Type B pancreatic cell (in vitro differentiated cells): ENCODE results near the gene PRDM16. TPM values are rescaled to one million over a fixed set of nuclear protein-coding genes. Genes with fewer than 3 reads are reported as not detected.

ENCODE experiments used
- DNase-seq: peaks from one replicate; pipeline ENCODE4 v3.0.0; 2021; ENCODE audit warnings: mixed read lengths; ENCODE audit not compliant: unreplicated experiment; ENCODE audit errors: extremely low spot score
- H3K27ac Mint-ChIP-seq: 2 replicates; pipeline ENCODE4 v1.8.0; 2021; ENCODE audit warnings: mild to moderate bottlenecking, mixed read lengths
- H3K27me3 Mint-ChIP-seq: 2 replicates; pipeline ENCODE4 v1.8.0; 2021; ENCODE audit warnings: mixed read lengths
- H3K36me3 Mint-ChIP-seq: 2 replicates; pipeline ENCODE4 v1.8.0; 2021; ENCODE audit warnings: mixed read lengths
- H3K4me1 Mint-ChIP-seq: one replicate; pipeline ENCODE4 v1.8.0; 2021; ENCODE audit warnings: mixed read lengths; ENCODE audit not compliant: unreplicated experiment
- H3K4me3 Mint-ChIP-seq: 2 replicates; pipeline ENCODE4 v1.8.0; 2021; ENCODE audit warnings: mild to moderate bottlenecking, mixed read lengths
- H3K9me3 Mint-ChIP-seq: 2 replicates; pipeline ENCODE4 v1.8.0; 2021; ENCODE audit warnings: mixed read lengths
- total RNA-seq: library from RNA; stranded (reverse); gene quantifications from 2 replicates; pipeline ENCODE4 v1.2.1, GENCODE V29; 2021; ENCODE audit warnings: low replicate concordance
- TF ChIP-seq, protein P1 (sequence below): fragments of 200-600 bp; sonication (generic); conservative IDR thresholded peaks from 2 replicates; pipeline ENCODE4 v1.5.0; 2021; ENCODE audit warnings: antibody characterized with exemption, mild to moderate bottlenecking

PRDM16 gene
- total RNA-seq, 1 donor from 2014 or later, result 23.6 TPM

DNA sequence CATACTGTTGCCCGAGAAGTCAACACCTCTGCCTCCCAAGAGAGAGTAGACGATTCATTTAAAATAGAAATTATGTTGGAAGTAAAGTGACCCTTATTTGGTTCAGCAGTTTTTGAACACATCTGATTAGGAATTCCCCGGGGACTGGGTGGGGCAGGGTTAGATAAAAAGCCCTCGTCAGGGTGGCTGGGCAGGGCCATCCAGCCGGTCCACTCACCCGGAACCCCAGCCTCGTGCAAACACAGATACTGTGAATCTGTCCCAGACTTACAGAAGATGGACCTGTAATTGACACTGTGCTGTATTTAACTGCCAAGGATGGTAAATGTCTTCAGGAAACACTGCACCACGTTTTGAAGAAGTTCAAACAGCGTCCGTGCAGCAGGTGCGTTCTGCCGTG lies 63.7 kb downstream of the PRDM16 start:
- no peaks in the 10 kb centered on the region for H3K9me3 Mint-ChIP-seq
- H3K4me1 Mint-ChIP-seq, result peaks cover 48% of the 10 kb centered on the region
- DNase-seq, result no peak
- H3K27me3 Mint-ChIP-seq, result peaks cover 20% of the 10 kb centered on the region
- H3K27ac Mint-ChIP-seq, result peak overlapping the region; percentile 71
- no peak overlapping the region for H3K4me3 Mint-ChIP-seq
- TF ChIP-seq, protein P1, sequence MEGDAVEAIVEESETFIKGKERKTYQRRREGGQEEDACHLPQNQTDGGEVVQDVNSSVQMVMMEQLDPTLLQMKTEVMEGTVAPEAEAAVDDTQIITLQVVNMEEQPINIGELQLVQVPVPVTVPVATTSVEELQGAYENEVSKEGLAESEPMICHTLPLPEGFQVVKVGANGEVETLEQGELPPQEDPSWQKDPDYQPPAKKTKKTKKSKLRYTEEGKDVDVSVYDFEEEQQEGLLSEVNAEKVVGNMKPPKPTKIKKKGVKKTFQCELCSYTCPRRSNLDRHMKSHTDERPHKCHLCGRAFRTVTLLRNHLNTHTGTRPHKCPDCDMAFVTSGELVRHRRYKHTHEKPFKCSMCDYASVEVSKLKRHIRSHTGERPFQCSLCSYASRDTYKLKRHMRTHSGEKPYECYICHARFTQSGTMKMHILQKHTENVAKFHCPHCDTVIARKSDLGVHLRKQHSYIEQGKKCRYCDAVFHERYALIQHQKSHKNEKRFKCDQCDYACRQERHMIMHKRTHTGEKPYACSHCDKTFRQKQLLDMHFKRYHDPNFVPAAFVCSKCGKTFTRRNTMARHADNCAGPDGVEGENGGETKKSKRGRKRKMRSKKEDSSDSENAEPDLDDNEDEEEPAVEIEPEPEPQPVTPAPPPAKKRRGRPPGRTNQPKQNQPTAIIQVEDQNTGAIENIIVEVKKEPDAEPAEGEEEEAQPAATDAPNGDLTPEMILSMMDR, result no peak
- no peaks in the 10 kb centered on the region for H3K36me3 Mint-ChIP-seq

DNA sequence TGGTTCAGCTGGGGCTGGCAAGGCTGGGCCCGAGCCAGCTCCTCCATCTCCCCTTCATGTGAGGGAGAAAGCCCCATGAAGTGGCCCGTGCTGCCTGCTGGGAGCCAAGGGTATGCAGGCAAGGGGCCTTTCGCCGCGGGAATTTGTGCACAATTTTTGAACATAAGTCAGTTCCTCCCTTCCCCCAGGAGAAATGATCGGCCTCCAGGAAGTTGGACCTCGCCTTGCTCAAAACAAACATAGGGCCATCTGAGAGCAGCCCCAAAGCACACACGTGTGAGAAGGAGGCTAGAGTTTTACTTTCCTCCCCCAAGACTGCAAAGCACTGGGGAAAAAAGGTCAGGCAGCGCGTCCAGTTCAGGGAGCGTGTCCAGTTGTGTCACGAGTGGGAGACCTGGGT lies 64.7 kb downstream of the PRDM16 start:
- peak overlapping the region; percentile 69 for H3K27ac Mint-ChIP-seq
- H3K36me3 Mint-ChIP-seq, result no peaks in the 10 kb centered on the region
- peaks cover 23% of the 10 kb centered on the region for H3K27me3 Mint-ChIP-seq
- H3K4me3 Mint-ChIP-seq, result peak overlapping the region; percentile 62
- H3K4me1 Mint-ChIP-seq, result peaks cover 44% of the 10 kb centered on the region
- no peak for DNase-seq
- TF ChIP-seq, protein P1, result no peak
- no peaks in the 10 kb centered on the region for H3K9me3 Mint-ChIP-seq

DNA sequence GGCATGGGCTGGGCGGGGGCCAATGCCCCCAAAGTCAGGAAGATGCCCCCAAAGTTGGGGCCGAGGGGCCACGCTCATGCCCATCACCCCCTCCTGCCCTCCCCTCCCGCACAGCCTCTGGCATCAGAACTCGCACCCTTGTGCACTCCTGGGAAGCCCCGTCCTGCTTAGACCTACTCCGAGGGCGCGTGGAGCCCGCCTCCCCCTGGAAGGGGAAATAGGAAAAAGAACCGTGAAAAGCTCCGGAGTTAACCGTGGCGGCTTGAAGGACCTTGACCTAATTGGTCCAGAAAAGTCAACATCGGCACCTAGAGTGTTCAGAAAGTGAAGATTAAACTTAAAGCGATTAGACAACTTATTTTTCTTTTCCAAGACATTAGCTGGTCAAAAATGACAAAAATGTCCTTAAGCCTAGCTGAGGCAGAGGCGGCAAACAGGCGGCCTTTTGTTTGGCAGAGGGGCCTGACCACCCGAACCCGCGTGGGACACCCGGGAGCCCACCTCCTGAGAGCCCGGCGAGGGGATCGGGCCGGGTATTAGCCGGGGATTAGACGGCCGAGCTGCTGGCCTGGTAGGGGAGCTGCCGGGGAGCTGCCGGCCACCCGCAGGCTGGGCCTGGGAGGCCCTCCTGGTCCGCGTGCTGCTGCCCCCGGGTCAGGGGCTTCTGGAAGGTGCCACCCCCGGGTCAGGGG lies 65.5 kb downstream of the PRDM16 start:
- Mint-ChIP-seq H3K27ac (peak overlapping the region; percentile 41), H3K9me3 (no peaks in the 10 kb centered on the region), H3K27me3 (peaks cover 25% of the 10 kb centered on the region), H3K36me3 (no peaks in the 10 kb centered on the region), H3K4me3 (peak overlapping the region; percentile 47), H3K4me1 (peaks cover 42% of the 10 kb centered on the region)
- DNase-seq, result no peak
- TF ChIP-seq, protein P1, result no peak

DNA sequence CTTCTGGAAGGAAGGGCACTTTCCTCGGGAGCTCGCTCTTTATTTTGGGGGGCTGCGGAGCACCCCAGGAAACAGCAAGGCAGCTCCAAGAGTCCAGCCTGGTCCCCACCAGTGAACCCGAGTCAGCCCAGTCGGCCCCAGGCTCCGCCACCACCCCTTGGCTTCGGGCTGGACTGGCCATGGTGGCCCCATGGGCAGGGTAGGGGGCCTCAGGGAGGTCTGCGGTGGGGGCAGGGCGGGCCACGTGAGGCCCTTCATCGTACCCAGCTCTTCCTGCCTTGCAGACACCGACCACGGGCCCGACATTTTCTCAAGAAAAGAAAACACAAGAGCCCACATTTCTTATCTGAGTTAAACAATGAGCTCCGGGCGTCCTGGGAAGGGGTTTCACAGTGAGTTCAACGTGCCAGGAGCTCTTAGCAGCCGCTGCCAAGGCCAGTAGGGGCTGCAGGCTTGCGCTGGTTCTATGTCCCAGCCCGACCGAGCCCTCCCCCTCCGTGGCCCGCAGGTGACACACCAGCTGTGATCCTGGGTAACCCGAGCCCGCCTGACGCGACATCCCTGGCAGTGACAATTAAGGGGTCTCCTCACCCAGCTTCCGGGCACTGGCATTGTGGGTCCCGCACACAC lies 66.2 kb downstream of the PRDM16 start:
- no peaks in the 10 kb centered on the region for H3K36me3 Mint-ChIP-seq
- TF ChIP-seq, protein P1, result no peak
- peaks cover 49% of the 10 kb centered on the region for H3K4me1 Mint-ChIP-seq

DNA sequence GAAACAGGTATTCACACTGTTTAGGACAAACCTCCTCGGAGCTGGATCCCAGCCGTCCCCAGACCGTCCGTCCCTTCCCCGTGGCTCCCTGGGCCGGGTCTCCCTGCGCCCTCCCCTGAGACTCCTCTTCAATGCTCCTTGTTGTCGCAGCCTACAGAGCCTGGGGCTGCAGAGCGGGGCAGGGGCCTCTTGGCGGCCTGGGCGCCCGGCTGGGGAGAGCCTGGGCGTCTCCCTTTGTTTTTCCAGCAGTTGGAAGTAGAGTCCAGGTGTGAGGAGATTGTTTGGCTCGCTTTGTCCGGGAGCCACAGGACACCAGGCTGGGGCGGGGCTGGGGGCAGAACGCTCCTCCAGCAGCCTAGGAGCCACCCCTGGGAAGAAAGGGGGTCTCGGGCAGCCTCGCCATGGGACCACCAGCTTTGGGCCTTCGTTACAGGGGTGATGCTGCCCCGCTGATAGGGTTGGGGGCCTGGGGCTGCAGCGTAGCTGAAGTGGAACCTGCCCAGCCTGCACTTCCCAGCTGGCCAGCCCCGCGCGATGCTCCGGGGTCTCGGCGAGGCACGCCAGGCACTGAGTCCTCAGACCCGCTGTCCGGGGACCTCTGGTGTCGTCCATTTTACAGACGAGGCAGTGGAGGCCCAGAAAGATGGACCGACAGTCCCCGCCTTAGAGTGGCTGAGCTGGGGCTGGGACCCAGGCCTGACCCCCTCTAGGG lies 66.9 kb downstream of the PRDM16 start:
- Mint-ChIP-seq H3K36me3 (no peaks in the 10 kb centered on the region), H3K4me1 (peaks cover 54% of the 10 kb centered on the region), H3K9me3 (no peaks in the 10 kb centered on the region), H3K27me3 (peaks cover 38% of the 10 kb centered on the region), H3K4me3 (no peak overlapping the region), H3K27ac (no peak overlapping the region)
- TF ChIP-seq, protein P1, result no peak
- no peak for DNase-seq

More for the DNA sequence above, 66.2 kb downstream of the PRDM16 start:
- peaks cover 32% of the 10 kb centered on the region for H3K27me3 Mint-ChIP-seq
- DNase-seq, result no peak
- no peaks in the 10 kb centered on the region for H3K9me3 Mint-ChIP-seq
- no peak overlapping the region for H3K27ac Mint-ChIP-seq
- H3K4me3 Mint-ChIP-seq, result peak overlapping the region; percentile 22
